Amygdala (tissue), 56 donors: ENCODE data around the gene ROCK2.

Source experiments
- DNase-seq, 56 donors: peaks; one replicate each; lab custom pipeline; 2025; lab: John Stamatoyannopoulos, UW

The ROCK2 gene

DNA sequence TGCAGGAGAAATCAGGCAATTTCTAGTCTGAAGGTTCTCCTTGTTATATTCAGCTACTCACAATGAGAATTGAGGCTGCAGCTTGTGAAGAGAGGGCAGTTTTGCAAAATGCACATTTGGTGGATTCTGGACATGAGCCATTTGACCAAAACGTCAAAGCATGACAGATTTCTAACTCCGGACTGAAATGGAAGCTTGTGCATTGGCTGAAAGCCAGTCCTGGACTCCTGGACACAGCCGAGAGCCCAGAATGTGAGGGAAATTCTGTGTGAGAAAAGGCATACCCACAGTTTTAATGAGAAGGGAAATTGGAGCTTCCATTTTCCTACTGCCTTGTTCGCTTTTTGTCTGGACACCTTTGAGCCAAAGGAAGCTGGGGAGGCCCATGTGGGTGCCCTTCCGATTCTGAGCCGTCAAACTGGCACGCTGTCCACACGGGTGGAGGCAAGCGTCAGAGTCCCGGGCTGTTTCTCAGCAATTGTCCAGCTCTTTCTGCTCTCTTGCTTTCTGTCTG is 23.7 kb upstream of the ROCK2 start:
- peak in 16 of 56 donors; percentile 11 to 66 (median 46) for DNase-seq

- no peak for DNase-seq
Measured at GRCh38 chr2:11367170-11367730, 22.8 kb upstream of the ROCK2 start.

DNA sequence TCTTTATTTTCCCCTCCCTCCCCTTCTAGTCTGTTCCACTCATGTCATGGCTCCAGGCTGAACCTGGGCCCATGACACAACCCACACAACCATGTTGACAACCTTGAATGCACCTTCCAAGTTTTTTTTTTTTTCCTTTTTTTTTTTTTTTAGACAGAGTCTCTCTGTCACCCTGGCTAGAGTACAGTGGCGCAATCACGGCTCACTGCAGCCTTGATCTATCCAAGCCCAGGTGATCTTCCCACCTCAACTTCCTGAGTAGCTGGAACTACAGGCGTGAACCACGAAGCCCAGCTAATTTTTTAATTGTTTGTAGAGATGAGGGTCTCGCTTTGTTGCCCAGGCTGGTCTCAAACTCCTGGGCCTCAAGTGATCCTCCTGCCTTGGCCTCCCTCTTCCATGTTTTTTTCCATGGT is 21.9 kb upstream of the ROCK2 start:
- no peak for DNase-seq

DNA sequence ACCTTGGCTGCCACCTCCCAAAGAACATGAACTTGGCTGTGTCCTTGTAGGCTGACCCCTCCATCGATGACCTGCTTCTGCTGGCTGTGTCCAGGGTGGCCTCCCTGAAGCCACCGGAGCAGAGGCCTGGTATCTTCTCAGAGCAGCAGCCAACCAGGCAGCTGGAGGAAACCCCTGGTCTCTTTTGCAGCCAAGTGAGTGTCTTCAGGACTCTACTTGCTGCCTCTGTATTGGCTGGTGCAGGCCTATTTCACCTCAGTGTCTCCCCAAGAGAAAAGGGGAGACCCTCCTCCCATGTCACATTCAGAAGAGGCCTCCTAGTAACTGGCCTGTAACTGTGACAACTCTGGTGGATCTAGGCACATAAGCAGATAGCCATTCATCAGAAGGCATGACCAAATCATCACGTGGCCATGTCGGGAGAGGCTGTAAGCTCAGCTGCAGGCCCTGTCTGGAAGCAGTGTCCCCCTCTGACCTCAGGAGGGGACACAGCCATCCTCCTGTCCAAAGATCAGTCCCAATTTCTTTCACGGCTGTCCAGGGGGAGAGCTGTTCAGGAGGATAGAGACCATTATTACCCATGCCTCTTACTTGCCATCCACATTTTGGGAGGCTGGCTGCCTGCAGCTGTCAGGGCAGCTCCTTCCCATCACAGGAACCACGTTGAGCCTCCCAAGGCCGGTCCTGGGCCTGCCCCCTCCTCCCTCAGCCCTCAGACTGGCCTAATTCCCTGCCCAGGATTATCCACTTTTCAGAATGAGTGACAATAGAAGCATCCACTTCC is 20.9 kb upstream of the ROCK2 start:
- DNase-seq = no peak

GRCh38 chr2:11364565-11364887 is 20.1 kb upstream of the ROCK2 start:
- no peak for DNase-seq

- DNase-seq = no peak
Measured at GRCh38 chr2:11363868-11364564, 19.6 kb upstream of the ROCK2 start.

DNA sequence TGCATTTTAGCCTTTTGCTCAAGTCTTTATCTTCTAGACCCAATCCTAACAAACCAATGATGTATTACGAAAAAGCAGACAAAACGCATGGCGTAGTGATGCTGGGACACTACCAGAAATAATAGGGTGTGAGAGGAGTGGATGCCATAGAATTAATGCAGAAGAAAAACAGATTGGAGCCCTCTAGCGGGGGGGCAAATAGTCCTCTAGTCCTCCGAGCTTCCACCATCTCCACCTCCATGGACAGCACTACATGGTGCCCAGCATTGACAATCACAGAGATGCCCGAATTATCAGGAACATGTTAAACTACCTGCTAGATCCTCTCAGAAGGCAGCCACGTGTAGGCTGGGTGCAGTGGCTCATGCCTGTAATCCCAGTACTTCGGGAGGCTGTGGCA is 15.4 kb upstream of the ROCK2 start:
- DNase-seq = no peak

DNA sequence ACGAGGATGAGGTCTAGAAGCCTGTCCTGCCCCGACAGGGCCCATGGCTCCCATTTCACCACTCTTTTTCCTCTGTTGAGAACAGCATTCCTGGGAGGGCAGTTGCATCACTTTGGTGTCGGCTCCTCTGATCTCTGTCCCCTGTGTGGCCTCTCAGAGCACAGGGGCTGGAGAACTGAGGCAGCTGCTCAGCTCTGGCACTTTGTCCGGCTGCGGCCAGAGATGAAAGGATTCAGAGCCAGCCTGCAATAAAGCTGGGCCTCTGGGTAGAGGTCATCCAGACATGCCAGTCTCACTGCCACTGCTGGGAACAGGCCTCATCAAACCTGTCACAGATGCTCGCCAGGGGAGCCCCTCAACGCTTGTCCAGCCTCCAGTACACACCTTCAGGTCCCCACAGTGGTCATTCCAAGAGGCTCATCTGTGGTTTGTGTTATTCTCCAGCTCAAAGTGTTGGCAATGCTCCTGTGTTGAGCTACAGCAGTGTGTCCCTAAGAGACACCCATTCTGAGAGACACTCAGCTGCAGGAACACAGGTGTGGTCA is 13.1 kb upstream of the ROCK2 start:
- DNase-seq = no peak

GRCh38 chr2:11356764-11357163 is 12.3 kb upstream of the ROCK2 start:
- no peak for DNase-seq

DNA sequence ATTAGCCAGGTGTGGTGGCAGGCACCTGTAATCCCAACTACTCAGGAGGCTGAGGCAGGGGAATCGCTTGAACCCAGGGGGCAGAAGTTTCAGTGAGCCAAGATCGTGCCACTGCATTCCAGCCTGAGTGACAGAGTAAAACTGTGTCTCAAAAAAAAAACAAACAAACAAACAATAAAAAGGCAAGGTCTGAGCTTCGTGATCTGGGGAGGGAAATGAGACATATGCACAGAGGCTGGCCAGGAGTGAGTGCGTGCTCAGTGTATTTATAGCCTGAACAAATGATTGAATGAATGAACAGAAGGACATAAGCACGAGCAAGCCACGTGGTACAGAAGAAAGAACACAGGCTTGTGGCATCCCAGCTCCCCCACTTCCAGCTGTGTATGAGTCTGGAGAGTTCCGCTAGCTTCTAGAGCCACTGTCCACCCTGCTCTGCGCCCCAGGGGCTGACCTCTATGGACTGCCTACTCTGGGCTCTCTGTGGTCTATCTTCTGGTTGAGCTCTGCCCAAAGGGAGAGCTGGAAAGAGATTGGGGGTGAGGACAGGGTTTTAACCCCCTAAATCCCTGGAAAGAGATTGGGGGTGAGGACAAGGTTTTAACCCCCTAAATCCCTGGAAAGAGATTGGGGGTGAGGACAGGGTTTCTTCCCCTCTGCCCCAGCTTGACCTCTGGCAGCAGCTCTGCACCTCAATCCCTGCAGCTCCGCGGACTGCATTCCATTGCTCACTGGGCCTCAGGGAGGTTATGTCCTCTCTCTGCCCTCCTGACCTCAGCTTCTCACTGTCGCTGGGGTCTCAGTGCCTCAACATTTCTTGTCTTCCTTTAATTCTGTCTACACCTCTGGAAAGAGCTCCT is 11.0 kb upstream of the ROCK2 start:
- DNase-seq = no peak

- DNase-seq = no peak
Measured at GRCh38 chr2:11354363-11355154, 10.1 kb upstream of the ROCK2 start.

DNA sequence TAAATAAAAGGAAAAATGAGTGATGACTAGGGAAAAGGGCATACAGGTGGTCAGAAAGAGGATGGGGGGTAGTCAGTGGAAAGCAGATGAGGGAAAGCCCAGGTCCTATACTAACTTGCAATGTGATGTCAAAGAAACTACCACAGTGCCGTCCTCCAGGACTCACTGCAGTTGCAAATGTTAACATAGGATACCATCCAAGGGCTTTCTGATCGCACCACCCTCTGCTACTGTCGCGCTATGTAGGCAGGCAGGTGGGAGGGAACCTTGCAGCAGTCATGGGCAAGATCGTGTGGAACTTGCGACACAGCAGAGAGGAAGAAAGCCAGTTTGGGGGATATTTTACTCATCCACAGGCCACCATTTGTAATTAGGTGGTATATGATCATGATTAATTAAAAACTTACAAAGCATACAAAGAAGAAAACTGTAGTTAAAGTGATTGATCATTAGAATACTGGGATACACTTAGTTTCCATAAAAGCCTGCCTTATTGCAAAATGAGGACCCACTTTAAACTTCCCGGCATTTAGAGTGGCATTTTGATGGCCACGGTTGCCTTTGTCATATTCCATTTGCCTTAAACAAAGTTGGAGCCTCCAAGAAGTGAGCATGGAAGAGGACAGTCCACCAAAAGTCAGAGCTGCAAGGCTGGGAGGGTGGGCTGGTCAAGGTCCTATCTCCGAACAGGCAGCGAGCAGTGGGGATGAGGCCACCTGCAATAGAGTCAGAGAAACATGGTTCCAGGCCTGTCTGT is 8.5 kb upstream of the ROCK2 start:
- DNase-seq = no peak

- peak in 8 of 56 donors; percentile 5 to 39 (median 14) for DNase-seq
Measured at GRCh38 chr2:11348209-11348749, 3.8 kb upstream of the ROCK2 start.

DNA sequence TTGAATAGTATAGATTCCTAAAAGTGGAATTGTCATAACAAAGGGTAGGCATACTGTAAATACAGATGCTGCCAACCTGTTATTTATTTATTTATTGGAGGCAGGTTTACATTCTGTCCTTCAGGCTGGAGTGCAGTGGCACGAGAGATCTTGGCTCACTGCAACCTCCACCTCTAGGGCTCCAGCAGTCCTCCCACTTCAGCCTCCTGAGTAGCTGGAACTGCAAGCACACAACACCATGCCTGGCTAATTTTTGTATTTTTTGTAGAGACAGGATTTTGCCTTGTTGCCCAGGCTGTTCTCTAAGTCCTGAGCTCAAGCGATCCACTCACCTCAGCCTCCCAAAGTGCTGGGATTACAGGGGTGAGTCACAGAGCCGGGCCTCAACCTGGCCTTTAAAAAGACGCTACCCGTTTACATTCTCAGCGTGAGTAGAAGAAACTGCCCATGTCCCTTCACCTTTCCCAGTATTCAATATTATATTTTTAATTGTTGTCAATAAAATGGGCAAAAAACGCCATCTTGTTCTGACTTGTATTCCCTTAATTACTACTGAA is 3.0 kb upstream of the ROCK2 start:
- DNase-seq = no peak

- DNase-seq = no peak
Measured at GRCh38 chr2:11346023-11346482, 1.6 kb upstream of the ROCK2 start.

DNA sequence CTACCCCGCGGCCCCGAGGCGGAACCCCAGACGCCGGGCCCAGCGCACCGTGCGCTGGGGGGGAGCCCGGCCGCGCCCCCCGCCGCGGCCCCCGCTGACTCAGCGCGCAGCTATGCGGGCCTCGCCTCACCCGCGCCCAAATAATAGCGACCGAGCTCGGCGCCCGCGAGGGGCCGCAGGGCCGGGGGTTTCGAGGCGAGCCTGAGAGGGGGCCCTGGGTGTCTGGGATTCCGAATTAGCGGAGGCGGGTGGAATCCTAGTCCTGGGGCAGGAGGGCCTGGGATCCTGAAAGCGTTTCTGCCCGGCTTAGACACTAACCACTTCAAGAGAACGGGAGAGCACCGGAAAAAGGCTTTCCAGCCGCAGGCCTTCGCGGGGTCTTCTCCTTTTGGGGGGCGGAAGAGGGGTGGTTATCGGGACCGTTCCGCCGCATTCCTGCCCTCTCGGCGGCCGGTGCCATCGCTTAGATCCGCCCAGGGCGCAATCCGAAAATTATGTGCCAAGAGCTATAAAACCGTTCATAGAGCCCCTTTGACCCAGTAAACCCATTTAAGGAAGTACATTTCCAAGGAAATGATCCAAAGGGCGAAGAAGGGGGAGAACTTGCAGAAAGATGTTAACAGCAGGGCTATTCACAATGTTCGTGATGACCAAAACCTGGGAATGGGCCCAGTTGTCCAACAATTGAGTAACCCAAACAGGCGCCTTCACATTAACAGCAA is 681 bp upstream of the ROCK2 start:
- DNase-seq = peak in 26 of 56 donors; percentile 11 to 79 (median 56)

- DNase-seq = peak in 20 of 56 donors; percentile 9 to 67 (median 34)
Measured at GRCh38 chr2:11343650-11344341, 640 bp downstream of the ROCK2 start.
